NCI-H1105 (cell line): ENCODE results near the gene APBB2.
"Not testable (repeated sequence)": the region's sequence is repeated elsewhere in the genome, so short reads cannot be mapped to it uniquely, and the experiment has no call there.

Experiments
- DNase-seq: peaks from one replicate; lab custom pipeline; 2025; lab: John Stamatoyannopoulos, UW

The APBB2 gene

GRCh38 chr4:40822420-40823166 is 391.7 kb downstream of the APBB2 start:
- DNase-seq: no peak

- DNase-seq: no peak
Measured at GRCh38 chr4:40820101-40820500, 394.2 kb downstream of the APBB2 start.

GRCh38 chr4:40817157-40817556 is 397.2 kb downstream of the APBB2 start:
- DNase-seq: not testable (repeated sequence)

- no peak for DNase-seq
Measured at GRCh38 chr4:40812856-40813255, 401.5 kb downstream of the APBB2 start.

GRCh38 chr4:40812386-40812785 is 402.0 kb downstream of the APBB2 start:
- DNase-seq: no peak

- no peak for DNase-seq
Measured at GRCh38 chr4:40811956-40812355, 402.4 kb downstream of the APBB2 start.

GRCh38 chr4:40808926-40809457 is 405.4 kb downstream of the APBB2 start:
- no peak for DNase-seq

GRCh38 chr4:40804598-40804997 is 409.7 kb downstream of the APBB2 start:
- no peak for DNase-seq

GRCh38 chr4:40800064-40800463 is 414.3 kb downstream of the APBB2 start:
- no peak for DNase-seq

- no peak for DNase-seq
Measured at GRCh38 chr4:40789771-40790170, 424.6 kb downstream of the APBB2 start.

GRCh38 chr4:40789031-40789430 is 425.3 kb downstream of the APBB2 start:
- no peak for DNase-seq

- DNase-seq: no peak
Measured at GRCh38 chr4:40788331-40788730, 426.0 kb downstream of the APBB2 start.

GRCh38 chr4:40785727-40786126 is 428.6 kb downstream of the APBB2 start:
- no peak for DNase-seq

GRCh38 chr4:40782876-40783275 is 431.5 kb downstream of the APBB2 start:
- DNase-seq: no peak

- DNase-seq: no peak
Measured at GRCh38 chr4:40778090-40778489, 436.3 kb downstream of the APBB2 start.

GRCh38 chr4:40769266-40769665 is 445.1 kb downstream of the APBB2 start:
- no peak for DNase-seq

- DNase-seq: no peak
Measured at GRCh38 chr4:40763228-40763716, 451.1 kb downstream of the APBB2 start.
